Psoas muscle (tissue), 8 donors: Measurements from ENCODE around the gene GPR171. TPM values are rescaled to one million over a fixed set of nuclear protein-coding genes. Genes with fewer than 3 reads are reported as not detected.

Source experiments
- ATAC-seq, 4 donors: fragments of 200-7000 bp; cut with Tn5 transposase; one replicate each; pipeline ENCODE4 v1.9.1; 2020; ENCODE audit warnings: moderate library complexity in 3 of 4, mild to moderate bottlenecking in 2 of 4
- DNase-seq, 2 donors: peaks; one replicate each; pipeline ENCODE4 v3.0.0-alpha.2; 2020
- H3K27ac ChIP-seq: fragments of 200-600 bp; one replicate; pipeline ENCODE4 v1.8.0; 2022
- H3K27me3 ChIP-seq, 3 donors: fragments of 200-600 bp in 1 of 3; one replicate each; pipeline versions ENCODE4 v1.6.1 to v1.8.0; 2013 to 2022; ENCODE audit warnings: low read length in 2 of 3, mild to moderate bottlenecking in 2 of 3, moderate library complexity in 1 of 3; ENCODE audit not compliant: insufficient read depth in 3 of 3
- H3K36me3 ChIP-seq, 2 donors: fragments of 200-600 bp in 1 of 2; one replicate each; pipeline versions ENCODE4 v1.6.1 to v1.8.0; 2013 to 2022; ENCODE audit warnings: low read depth in 1 of 2, mild to moderate bottlenecking in 1 of 2, moderate library complexity in 1 of 2; ENCODE audit not compliant: insufficient read depth in 1 of 2
- H3K4me1 ChIP-seq: fragments of 200-600 bp; one replicate; pipeline ENCODE4 v1.8.0; 2022
- H3K4me3 ChIP-seq: fragments of 200-600 bp; one replicate; pipeline ENCODE4 v1.8.0; 2022; ENCODE audit warnings: mild to moderate bottlenecking
- H3K9me3 ChIP-seq: fragments of 200-600 bp; one replicate; pipeline ENCODE4 v1.8.0; 2022
- CTCF ChIP-seq: fragments of 200-600 bp; IDR thresholded peaks from one replicate; pipeline ENCODE4 v1.8.0; 2022; ENCODE audit warnings: antibody characterized with exemption
- WGBS, 3 donors: extraction: QIAGEN DNeasy Blood & Tissue Kit; methylation state at CpG; one replicate each; pipeline versions ENCODE4 v1.1.6 to v1.1.7; 2013; 5-methylcytosine and 5-hydroxymethylcytosine counted together
- intact Hi-C, 2 donors: fragments of 100-400 bp; cut with DNase I; formaldehyde crosslinking; loops; one replicate each; pipeline versions ENCODE4 v1.11.0 to v1.14.2; 2022
- polyA plus RNA-seq, 3 donors: library from polyadenylated mRNA; stranded (reverse); fragments of 200-250 nt; gene quantifications; one replicate each; pipeline ENCODE4 v1.2.3, GENCODE V29; 2013
- total RNA-seq, 4 donors: library from RNA; stranded (reverse); fragmentation: NEBNext Ultra II Directional in 2 of 4; extraction: Animal tissue kit (Norgen Biotek cat#: 25700) in 2 of 4; gene quantifications; one replicate each; pipeline versions ENCODE4 v1.2.1 to v1.2.4, GENCODE V29; 2021 to 2023
- donor health status: healthy with polysubstance abuse.
- donor health status: DM: no; HTN: no; CAD: no; lungs with moderate emphysema.
- donor health status: Bipolar disorder and iron deficiency.
- donor health status: healthy.
- donor health status: DM: yes; HTN: yes; CAD: no.
- donor health status: DM: no; HTN: no; CAD: no.
- donor health status: DM: no; HTN: no; CAD: no.
- donor health status: DM: yes; HTN: yes; CAD: no.

GPR171 gene
- total and polyA plus RNA-seq, 7 donors: 0.05 to 0.27 (median 0.12) TPM; not detected in 3

- no peaks in the 10 kb centered on the region for H3K36me3 ChIP-seq
- DNase-seq (no peak), ATAC-seq (no peak)
- no peak for TF ChIP-seq CTCF
- peaks cover 23% of the 10 kb centered on the region for H3K4me1 ChIP-seq
- H3K4me3 ChIP-seq: no peak overlapping the region
- no peaks in the 10 kb centered on the region for H3K27me3 ChIP-seq
- peak overlapping the region; percentile 68 for H3K27ac ChIP-seq
- intact Hi-C loops: loop anchor here (5.0 kb wide), 3 partner anchors 57 to 102 kb away; partner anchors contain the start of gene P2RY13 (in 1 of the 2)
- 68 to 82% (median 81%) methylated on average over 9 of the region's 9 CpGs for WGBS, 3 donors
- H3K9me3 ChIP-seq: no peaks in the 10 kb centered on the region
These were observed 22.3 kb upstream of the GPR171 start for GRCh38 chr3:151225040-151225975.

GRCh38 chr3:151224268-151224866, 21.4 kb upstream of the GPR171 start:
- ATAC-seq (no peak), DNase-seq (no peak)
- no peak overlapping the region for H3K27ac ChIP-seq
- H3K9me3 ChIP-seq: no peaks in the 10 kb centered on the region
- TF ChIP-seq CTCF: no peak
- intact Hi-C loops: no loop called here
- peaks cover 23% of the 10 kb centered on the region for H3K4me1 ChIP-seq
- H3K36me3 ChIP-seq: no peaks in the 10 kb centered on the region
- 77 to 90% (median 81%) methylated on average over 4 of the region's 4 CpGs for WGBS, 3 donors
- H3K27me3 ChIP-seq: no peaks in the 10 kb centered on the region
- no peak overlapping the region for H3K4me3 ChIP-seq

GRCh38 chr3:151219056-151219455, 16.0 kb upstream of the GPR171 start:
- intact Hi-C loops: no loop called here
- DNase-seq (no peak), ATAC-seq (peak; percentile 91 to 99 (median 96))
- no peak overlapping the region for H3K4me3 ChIP-seq
- no peaks in the 10 kb centered on the region for H3K36me3 ChIP-seq
- WGBS, 3 donors: 20 to 26% (median 25%) methylated on average over 1 of the region's 1 CpG
- peak overlapping the region; percentile 60 for H3K27ac ChIP-seq
- no peak for TF ChIP-seq CTCF
- no peaks in the 10 kb centered on the region for H3K27me3 ChIP-seq
- H3K4me1 ChIP-seq: peaks cover 6% of the 10 kb centered on the region
- no peaks in the 10 kb centered on the region for H3K9me3 ChIP-seq

- H3K27ac ChIP-seq: no peak overlapping the region
- H3K4me3 ChIP-seq: no peak overlapping the region
- no peaks in the 10 kb centered on the region for H3K9me3 ChIP-seq
- H3K27me3 ChIP-seq: no peaks in the 10 kb centered on the region
- peaks cover 6% of the 10 kb centered on the region for H3K4me1 ChIP-seq
- no peaks in the 10 kb centered on the region for H3K36me3 ChIP-seq
- ATAC-seq (no peak), DNase-seq (no peak)
- 59 to 77% (median 64%) methylated on average over 1 of the region's 1 CpG for WGBS, 3 donors
- intact Hi-C loops: no loop called here
- no peak for TF ChIP-seq CTCF
These were observed 15.1 kb upstream of the GPR171 start for GRCh38 chr3:151218136-151218535.
